ENCODE measurements around the gene VAMP5. TPM values are rescaled to one million over a fixed set of nuclear protein-coding genes. Genes with fewer than 3 reads are reported as not detected.
"Not testable (repeated sequence)": the region's sequence is repeated elsewhere in the genome, so short reads cannot be mapped to it uniquely, and the experiment has no call there.

Gene VAMP5
- total and polyA plus RNA-seq, 2 of the 8 experiments (the other 6 are each of a cell fraction or from before 2014, with no cell fraction given): 4.7 to 14.2 TPM

- H3K4me3 ChIP-seq (ENCODE audit: extremely low read depth in 1 of 4, insufficient read depth in 2 of 4, low read depth in 3 of 4, low read length in 4 of 4): peak overlapping the region in 2 of 4 experiments; percentile 96 to 97; a peak in 2 of 8 replicates
- H3K9ac ChIP-seq (replicated peaks in 1 of 4; ENCODE audit: extremely low read depth in 1 of 4, low read depth in 3 of 4, low read length in 3 of 4): peak overlapping the region in 1 of 4 experiments; percentile 48; a peak in 2 of 7 replicates
These were observed 33.5 kb downstream of the VAMP5 start for GRCh38 chr2:85617723-85618122.

More at GRCh38 chr2:85617723-85618122, 33.5 kb downstream of the VAMP5 start:
- H4K8ac ChIP-seq (ENCODE audit: extremely low read depth, insufficient read depth, low read length); H3K4me1 ChIP-seq (replicated peaks in 1 of 4; ENCODE audit: control insufficient read depth in 3 of 4, insufficient read depth in 4 of 4, low read length in 3 of 4); H3K56ac ChIP-seq (replicated peaks; ENCODE audit: insufficient read length, low read depth, low read length); FAIRE-seq; H2BK12ac ChIP-seq (ENCODE audit: low read depth, low read length); H3K4ac ChIP-seq (replicated peaks; ENCODE audit: insufficient read length, low read depth, low read length); H2BK20ac ChIP-seq (ENCODE audit: low read length); H2AK5ac ChIP-seq (ENCODE audit: low read depth, low read length); H3K23ac ChIP-seq (ENCODE audit: insufficient read length); H3K14ac ChIP-seq (ENCODE audit: insufficient read length); H4K20me1 ChIP-seq (replicated peaks in 1 of 2; ENCODE audit: control insufficient read depth in 1 of 2, insufficient read depth in 2 of 2, low read length in 2 of 2); H3K9me3 ChIP-seq (ENCODE audit: insufficient read depth in 2 of 2, low read depth in 1 of 2, low read length in 1 of 2); H3K27me3 ChIP-seq (replicated peaks in 1 of 4; ENCODE audit: control insufficient read depth in 3 of 4, extremely low read depth in 1 of 4, insufficient read depth in 3 of 4, low read length in 3 of 4); H4K91ac ChIP-seq (replicated peaks; ENCODE audit: insufficient read length, low read length); H3K23me2 ChIP-seq (ENCODE audit: low read depth, low read length); H3K27ac ChIP-seq (ENCODE audit: low read depth, low read length); H2BK15ac ChIP-seq (ENCODE audit: low read length); DNase-seq (ENCODE audit: low read depth in 1 of 2, low spot score in 2 of 2); H3K18ac ChIP-seq (ENCODE audit: extremely low read depth, low read length); H3K79me1 ChIP-seq (ENCODE audit: low read depth, low read length); H2BK120ac ChIP-seq (replicated peaks; ENCODE audit: low read depth, low read length); H2BK5ac ChIP-seq (ENCODE audit: low read depth, low read length); H4K5ac ChIP-seq (ENCODE audit: insufficient read length, low read depth, low read length); H2AFZ ChIP-seq (ENCODE audit: low read length): not testable (repeated sequence)
- WGBS, 2 experiments (ENCODE audit: extremely low coverage in 1 of 2, insufficient coverage in 1 of 2, insufficient read length in 1 of 2, insufficient replicate concordance in 2 of 2, low coverage in 1 of 2, low lambda C conversion rate in 2 of 2, missing lambda C conversion rate in 1 of 2): 96% methylated on average over 4 of the region's 5 CpGs; no CpG with 5 or more reads in 1 of the 2 experiments
- CTCF ChIA-PET (ENCODE audit: partially characterized antibody): interaction anchor here (2.0 kb wide), 1 partner anchor 20 kb away, joined by 5 read pairs; no protein-coding TSS in a partner anchor
- peak overlapping the region; percentile 75 to 88; a peak in 3 of 4 replicates for H3K4me2 ChIP-seq (ENCODE audit: insufficient read depth in 1 of 2, low read depth in 2 of 2, low read length in 2 of 2)
- POLR2A ChIA-PET (ENCODE audit: partially characterized antibody): interaction anchor here (0.7 to 7.9 kb wide), 7 partner anchors 8 to 198 kb away, joined by 3 to 95 read pairs (median 4); partner anchors contain the start of genes MAT2A and TMEM150A
- H3K36me3 ChIP-seq (ENCODE audit: control insufficient read depth in 2 of 4, insufficient read depth in 4 of 4, low read length in 3 of 4): peaks cover 13 to 41% (median 21%) of the 10 kb centered on the region in 4 experiments
- H3K79me2 ChIP-seq (ENCODE audit: control insufficient read depth in 1 of 2, insufficient read depth in 2 of 2, low read length in 2 of 2): peaks cover 11 to 33% of the 10 kb centered on the region in 2 experiments

Data from H1 (cell line).